Fibroblast of lung (primary cell): Measurements from ENCODE around the gene KMT5C. TPM values are rescaled to one million over a fixed set of nuclear protein-coding genes. Genes with fewer than 3 reads are reported as not detected.
A peak's percentile ranks its signal among the peaks of the same experiment; 100 is the strongest.

Source experiments
- DNase-seq, 2 donors: peaks; one replicate each; pipeline versions ENCODE4 v3.0.0 to v3.0.0-alpha.2; 2010; ENCODE audit warnings: low read depth in 2 of 2
- H2AFZ ChIP-seq: 2 replicates; pipeline ENCODE4 v1.5.1; 2012; ENCODE audit warnings: low read length, control low read depth, inconsistent platforms
- H3K27ac ChIP-seq: 2 replicates; pipeline ENCODE4 v1.5.1; 2011; ENCODE audit warnings: low read length, control low read depth; ENCODE audit not compliant: insufficient read depth
- H3K27me3 ChIP-seq: 2 replicates; pipeline ENCODE4 v1.5.1; 2011; ENCODE audit warnings: mild to moderate bottlenecking, low read length; ENCODE audit not compliant: control insufficient read depth, insufficient read depth
- H3K36me3 ChIP-seq: 2 replicates; pipeline ENCODE4 v1.5.1; 2011; ENCODE audit warnings: low read length; ENCODE audit not compliant: control insufficient read depth, insufficient read depth
- H3K4me1 ChIP-seq: 2 replicates; pipeline ENCODE4 v1.5.1; 2011; ENCODE audit warnings: low read length; ENCODE audit not compliant: control insufficient read depth, insufficient read depth; ENCODE audit errors: extremely low read depth
- H3K4me2 ChIP-seq: 2 replicates; pipeline ENCODE4 v1.5.1; 2011; ENCODE audit warnings: low read length, control low read depth; ENCODE audit not compliant: insufficient read depth; ENCODE audit errors: extremely low read depth
- H3K4me3 ChIP-seq, 4 experiments: fragments of 200-600 bp in 1 of 4; sonication (generic) in 1 of 4; replicated peaks in 1 of 4; 2 replicates each; pipeline ENCODE4 v1.5.1; 2011 to 2016; ENCODE audit warnings: low read length in 4 of 4, low read depth in 3 of 4, mild to moderate bottlenecking in 3 of 4, control low read depth in 2 of 4, inconsistent platforms in 1 of 4, mixed read lengths in 1 of 4; ENCODE audit not compliant: insufficient read depth in 1 of 4; ENCODE audit errors: control extremely low read depth in 1 of 4
- H3K79me2 ChIP-seq: 2 replicates; pipeline ENCODE4 v1.5.1; 2012; ENCODE audit warnings: mild to moderate bottlenecking, low read length, inconsistent platforms; ENCODE audit not compliant: control insufficient read depth, insufficient read depth
- H3K9ac ChIP-seq: 2 replicates; pipeline ENCODE4 v1.5.1; 2011; ENCODE audit warnings: mild to moderate bottlenecking, low read length, control low read depth; ENCODE audit not compliant: insufficient read depth
- H3K9me3 ChIP-seq: 2 replicates; pipeline ENCODE4 v1.5.1; 2012; ENCODE audit warnings: low read depth, low read length; ENCODE audit not compliant: control insufficient read depth, insufficient read depth
- H4K20me1 ChIP-seq: 2 replicates; pipeline ENCODE4 v1.5.1; 2011; ENCODE audit warnings: low read length; ENCODE audit not compliant: control insufficient read depth, insufficient read depth; ENCODE audit errors: extremely low read depth
- EZH2 ChIP-seq: IDR thresholded peaks from 2 replicates; pipeline ENCODE4 v1.5.1; 2012; ENCODE audit warnings: low read length, control low read depth, mild to moderate bottlenecking; ENCODE audit errors: missing control alignments
- polyA plus RNA-seq, 2 donors: library from polyadenylated mRNA; depleted of rRNA in 1 of 2; stranded (reverse) in 1 of 2; unstranded in 1 of 2; fragments of >200 nt; gene quantifications; 2 replicates each; pipeline ENCODE4 v1.2.1, GENCODE V29; 2011 to 2012; ENCODE audit warnings: missing spikeins in 1 of 2
- total RNA-seq: library from RNA; depleted of rRNA; stranded (reverse); fragments of >200 nt; gene quantifications from 2 replicates; pipeline ENCODE4 v1.2.1, GENCODE V29; 2014
- TF ChIP-seq, protein P1 (sequence below), 2 donors: IDR thresholded peaks in 1 of 2; conservative IDR thresholded peaks in 1 of 2; 1 replicate in 1 of 2; 2 replicates in 1 of 2; pipeline ENCODE4 v1.5.1; 2011 to 2012; ENCODE audit warnings: low read length in 2 of 2, control low read depth in 1 of 2, inconsistent platforms in 1 of 2, low read depth in 1 of 2, mild to moderate bottlenecking in 1 of 2

Gene KMT5C
- total and polyA plus RNA-seq, 2 donors (not counting 1 experiment from before 2014, with no cell fraction given): 2.5 to 4.1 TPM

DNA sequence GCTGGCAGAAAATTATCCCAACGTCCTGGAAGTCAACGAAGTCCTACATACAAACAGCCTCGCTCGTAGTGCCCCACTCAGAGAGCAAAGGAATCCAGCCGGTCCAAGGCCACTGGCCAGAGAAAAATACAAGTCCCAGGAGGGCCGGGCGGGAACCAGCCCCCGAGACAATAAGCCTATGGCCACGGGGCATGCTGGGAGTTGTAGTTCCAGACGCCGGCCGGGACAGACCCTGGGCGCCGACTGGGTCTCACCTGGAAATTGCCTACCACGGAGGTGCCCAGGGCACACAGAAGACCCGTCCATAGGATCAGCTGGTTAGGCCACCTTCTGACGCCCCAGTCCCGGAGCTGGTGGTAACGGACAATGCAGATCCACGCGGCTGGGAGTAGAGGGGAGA lies 19.9 kb upstream of the KMT5C start:
- Histone ChIP-seq H3K4me1 (no peaks in the 10 kb centered on the region), H3K27ac (no peak overlapping the region), H3K36me3 (no peaks in the 10 kb centered on the region), H2AFZ (no peak overlapping the region), H3K4me2 (no peak overlapping the region), H3K4me3 (no peak overlapping the region), H3K9ac (no peak overlapping the region), H3K27me3 (peaks cover 5% of the 10 kb centered on the region), H3K9me3 (no peaks in the 10 kb centered on the region), H4K20me1 (no peaks in the 10 kb centered on the region), H3K79me2 (no peaks in the 10 kb centered on the region)
- peak; percentile 30 to 35 for DNase-seq
- TF ChIP-seq, protein P1, sequence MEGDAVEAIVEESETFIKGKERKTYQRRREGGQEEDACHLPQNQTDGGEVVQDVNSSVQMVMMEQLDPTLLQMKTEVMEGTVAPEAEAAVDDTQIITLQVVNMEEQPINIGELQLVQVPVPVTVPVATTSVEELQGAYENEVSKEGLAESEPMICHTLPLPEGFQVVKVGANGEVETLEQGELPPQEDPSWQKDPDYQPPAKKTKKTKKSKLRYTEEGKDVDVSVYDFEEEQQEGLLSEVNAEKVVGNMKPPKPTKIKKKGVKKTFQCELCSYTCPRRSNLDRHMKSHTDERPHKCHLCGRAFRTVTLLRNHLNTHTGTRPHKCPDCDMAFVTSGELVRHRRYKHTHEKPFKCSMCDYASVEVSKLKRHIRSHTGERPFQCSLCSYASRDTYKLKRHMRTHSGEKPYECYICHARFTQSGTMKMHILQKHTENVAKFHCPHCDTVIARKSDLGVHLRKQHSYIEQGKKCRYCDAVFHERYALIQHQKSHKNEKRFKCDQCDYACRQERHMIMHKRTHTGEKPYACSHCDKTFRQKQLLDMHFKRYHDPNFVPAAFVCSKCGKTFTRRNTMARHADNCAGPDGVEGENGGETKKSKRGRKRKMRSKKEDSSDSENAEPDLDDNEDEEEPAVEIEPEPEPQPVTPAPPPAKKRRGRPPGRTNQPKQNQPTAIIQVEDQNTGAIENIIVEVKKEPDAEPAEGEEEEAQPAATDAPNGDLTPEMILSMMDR (conservative IDR thresholded peaks at IDR 0.05 in 1 of 2, IDR thresholded peaks at IDR 0.05 in 1 of 2; ENCODE audit: low read depth in 1 of 2, low read length in 2 of 2): no peak
- no peak for TF ChIP-seq EZH2

DNA sequence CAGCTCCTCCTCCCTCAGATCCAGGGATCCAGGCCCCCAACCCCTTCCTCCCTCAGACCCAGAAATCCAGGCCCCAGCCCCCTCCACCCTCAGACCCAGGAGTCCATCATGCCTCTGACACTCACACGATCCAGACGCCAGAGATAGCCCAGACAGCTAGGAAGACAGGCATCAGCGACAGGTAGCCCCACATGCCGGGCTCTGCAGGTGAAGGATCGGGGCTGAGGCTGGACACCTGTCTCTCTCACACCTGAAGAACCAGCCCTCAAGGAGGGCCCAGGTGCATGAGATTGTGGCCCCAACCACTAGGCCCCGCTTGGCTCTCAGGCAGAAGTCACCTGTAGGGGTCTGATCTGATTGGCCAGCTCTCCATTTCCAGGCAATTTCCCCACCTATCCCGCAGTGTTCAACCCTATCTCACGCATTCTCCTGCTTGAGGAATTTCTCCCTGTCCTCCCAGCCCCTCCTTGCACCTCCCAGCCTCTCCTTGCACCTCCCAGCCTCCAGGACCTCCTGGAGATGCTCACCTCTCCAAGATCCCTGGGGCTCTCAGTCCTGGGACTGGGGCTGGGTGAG lies 18.7 kb upstream of the KMT5C start:
- no peaks in the 10 kb centered on the region for H3K79me2 ChIP-seq
- H3K27me3 ChIP-seq: peaks cover 5% of the 10 kb centered on the region
- H3K9me3 ChIP-seq: no peaks in the 10 kb centered on the region
- no peaks in the 10 kb centered on the region for H3K36me3 ChIP-seq
- no peak overlapping the region for H2AFZ ChIP-seq
- no peak overlapping the region for H3K9ac ChIP-seq
- no peaks in the 10 kb centered on the region for H4K20me1 ChIP-seq
- no peak overlapping the region for H3K27ac ChIP-seq
- no peak overlapping the region for H3K4me2 ChIP-seq
- H3K4me3 ChIP-seq: no peak overlapping the region
- TF ChIP-seq, protein P1 (conservative IDR thresholded peaks at IDR 0.05 in 1 of 2, IDR thresholded peaks at IDR 0.05 in 1 of 2; ENCODE audit: low read depth in 1 of 2, low read length in 2 of 2): no peak
- TF ChIP-seq EZH2: no peak
- H3K4me1 ChIP-seq: no peaks in the 10 kb centered on the region
- no peak for DNase-seq

DNA sequence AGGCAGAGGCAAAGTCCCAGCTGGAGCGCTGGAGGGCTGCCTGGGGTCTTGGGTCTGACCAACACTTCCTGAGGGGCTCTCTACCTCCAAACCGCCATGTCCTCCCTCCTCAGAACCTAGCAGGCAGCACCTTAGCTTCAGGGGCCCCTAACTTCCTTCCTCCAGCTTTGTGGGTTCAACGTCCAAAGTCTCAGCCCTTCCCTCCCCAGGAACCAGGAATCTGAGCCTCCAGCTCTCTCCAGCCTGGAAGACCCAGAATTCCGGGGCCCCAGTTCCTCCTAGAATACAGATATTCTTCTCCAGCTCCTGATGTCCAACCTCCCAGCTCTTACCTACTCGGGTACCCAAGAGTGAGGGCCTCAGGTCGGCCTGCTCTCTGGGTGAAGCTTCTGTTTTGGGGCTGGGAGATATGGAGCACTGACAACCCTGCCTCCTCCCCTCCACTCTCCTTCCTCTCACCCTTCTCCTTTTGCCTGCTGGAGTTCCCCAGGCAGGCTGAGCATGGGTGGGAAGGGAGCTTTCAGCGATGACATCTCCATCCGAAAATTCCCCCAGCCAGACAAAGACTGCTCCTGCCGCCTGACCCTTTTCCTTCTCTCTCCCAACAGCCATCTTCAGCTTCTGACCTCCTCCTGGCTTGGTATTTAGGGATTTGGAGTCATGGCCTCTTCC lies 18.1 kb upstream of the KMT5C start:
- Histone ChIP-seq H3K27me3 (peaks cover 5% of the 10 kb centered on the region), H3K4me1 (no peaks in the 10 kb centered on the region), H3K27ac (no peak overlapping the region), H3K4me3 (no peak overlapping the region), H2AFZ (no peak overlapping the region), H3K9me3 (no peaks in the 10 kb centered on the region), H4K20me1 (no peaks in the 10 kb centered on the region), H3K79me2 (no peaks in the 10 kb centered on the region), H3K9ac (no peak overlapping the region), H3K36me3 (no peaks in the 10 kb centered on the region), H3K4me2 (no peak overlapping the region)
- DNase-seq: no peak
- TF ChIP-seq, protein P1 (conservative IDR thresholded peaks at IDR 0.05 in 1 of 2, IDR thresholded peaks at IDR 0.05 in 1 of 2; ENCODE audit: low read depth in 1 of 2, low read length in 2 of 2): no peak
- TF ChIP-seq EZH2: no peak
